ENCODE data around the gene CEP63.

- TF ChIP-seq CTCF (IDR thresholded peaks at IDR 0.05; ENCODE audit: control extremely low read depth in 1 of 3, insufficient read depth in 1 of 3, low read depth in 1 of 3, low read length in 3 of 3) (no peak), GABPA (IDR thresholded peaks at IDR 0.05; ENCODE audit: borderline replicate concordance, insufficient read depth, low read length) (no peak), RAD21 (IDR thresholded peaks at IDR 0.05 in 1 of 2, conservative IDR thresholded peaks at IDR 0.05 in 1 of 2; ENCODE audit: low read depth in 2 of 2, low read length in 2 of 2) (no peak), CHD2 (IDR thresholded peaks at IDR 0.05; ENCODE audit: low read length) (no peak)
Measured at GRCh38 chr3:134606033-134607025, 120.5 kb downstream of the CEP63 start.

Data from H1 (cell line).